Skin of body (tissue), 2 donors: ENCODE data around the gene RPLP1. TPM values are rescaled to one million over a fixed set of nuclear protein-coding genes. Genes with fewer than 3 reads are reported as not detected.

Experiments used
- DNase-seq: peaks from one replicate; lab custom pipeline; 2025; lab: John Stamatoyannopoulos, UW
- total RNA-seq: library from RNA; depleted of rRNA; stranded (reverse); fragments of >200 nt; gene quantifications from one replicate; pipeline ENCODE4 v1.2.3, GENCODE V29; 2014

RPLP1 gene
- total RNA-seq, 1 donor from 2014 or later, result 142 TPM

DNA sequence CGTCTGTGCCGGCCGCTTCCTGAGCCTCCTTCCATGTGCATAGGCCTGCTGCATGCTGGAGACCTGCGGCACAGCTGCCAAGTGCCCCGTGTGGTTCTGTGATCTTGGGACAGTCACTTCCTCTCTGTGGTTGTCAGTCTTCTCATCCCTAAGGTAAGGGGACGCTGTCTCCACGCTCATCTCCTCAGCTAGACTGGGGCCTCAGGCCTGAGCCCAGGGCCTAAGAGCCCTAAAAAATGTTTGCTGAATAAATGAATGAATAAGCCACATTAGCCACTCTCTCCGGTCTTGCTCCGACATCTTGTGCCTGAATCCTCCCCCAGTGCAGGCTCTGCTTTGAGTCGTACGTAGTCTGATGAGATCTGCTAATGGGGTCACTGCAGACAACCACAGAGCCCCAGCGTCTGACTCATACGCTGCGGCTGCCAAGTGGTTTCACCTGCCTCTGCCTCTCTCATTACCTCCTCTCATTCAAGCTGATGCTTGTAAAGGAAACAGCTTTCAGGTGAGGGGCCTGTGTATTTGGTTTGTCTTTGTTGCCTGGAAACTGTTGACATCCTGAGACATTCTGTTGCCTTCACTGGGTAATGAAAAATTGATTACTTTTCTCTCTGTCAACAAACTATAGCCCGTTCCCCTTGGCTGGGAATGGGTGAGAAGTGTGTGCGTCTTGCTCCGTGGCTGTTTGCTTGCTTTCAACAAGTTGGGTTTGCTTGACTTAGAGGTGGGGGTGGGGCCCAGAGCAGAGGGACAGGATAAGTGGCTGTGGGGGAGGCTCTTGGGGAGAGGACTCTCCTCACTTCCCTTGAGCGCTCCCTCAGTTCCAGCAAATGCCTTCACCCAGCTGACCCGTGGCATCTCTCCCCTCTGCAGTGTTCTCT is 15.9 kb downstream of the RPLP1 start:
- DNase-seq, result no peak

DNA sequence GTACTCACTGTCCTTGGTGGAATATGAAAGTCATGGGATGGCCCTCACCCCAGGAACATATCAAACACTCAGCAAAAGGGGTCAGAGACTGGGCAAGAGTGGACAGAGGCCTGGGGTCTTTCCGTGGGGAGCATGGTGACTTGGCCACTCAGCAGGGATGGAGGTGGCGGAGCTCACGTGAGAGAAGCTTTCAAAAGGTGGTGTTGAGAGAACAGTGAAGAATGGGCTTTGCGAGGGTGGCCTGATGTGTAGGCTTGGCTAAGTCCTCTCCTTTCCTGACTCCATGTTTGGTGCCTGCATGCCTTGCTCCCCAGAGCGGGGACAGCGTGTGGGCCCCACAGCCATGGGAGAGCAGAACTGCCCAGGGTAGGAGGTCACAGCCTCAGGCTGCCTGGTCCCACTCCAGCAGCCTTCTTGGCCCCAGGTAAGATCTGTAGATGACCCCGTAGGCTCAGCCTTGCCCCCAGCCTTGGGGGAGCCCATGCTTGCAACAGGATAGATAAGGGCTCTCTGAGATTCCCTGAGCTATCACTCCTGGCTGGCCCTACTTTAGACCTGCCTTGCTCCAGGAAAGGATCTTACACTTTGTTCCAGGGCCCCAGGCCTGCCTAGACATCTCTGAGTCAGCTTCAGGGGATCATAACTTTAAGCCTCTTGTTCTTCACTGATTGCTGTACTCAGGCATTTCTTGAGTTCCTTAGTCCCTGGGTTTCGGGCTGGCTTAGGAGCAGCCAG is 17.0 kb downstream of the RPLP1 start:
- no peak for DNase-seq

DNA sequence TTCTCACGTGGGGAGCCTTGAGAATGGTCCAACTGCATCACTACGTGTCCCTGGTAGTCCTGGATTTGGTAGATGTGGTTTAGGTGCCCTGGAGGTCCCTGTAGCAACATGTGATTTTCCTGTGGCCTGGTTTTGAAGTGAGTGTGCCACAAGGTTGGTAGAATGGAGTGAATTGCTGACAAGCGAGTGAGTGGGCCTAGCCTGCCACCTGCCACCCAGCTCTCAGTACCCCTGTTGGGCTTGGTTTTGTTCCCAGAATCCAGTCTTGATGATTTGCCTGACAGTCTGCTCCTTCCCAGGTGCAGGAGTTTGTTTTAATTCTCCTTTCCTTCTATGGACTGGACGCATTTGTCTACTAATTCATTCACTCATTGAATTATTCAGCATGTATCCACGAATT is 19.4 kb downstream of the RPLP1 start:
- DNase-seq, result no peak

DNA sequence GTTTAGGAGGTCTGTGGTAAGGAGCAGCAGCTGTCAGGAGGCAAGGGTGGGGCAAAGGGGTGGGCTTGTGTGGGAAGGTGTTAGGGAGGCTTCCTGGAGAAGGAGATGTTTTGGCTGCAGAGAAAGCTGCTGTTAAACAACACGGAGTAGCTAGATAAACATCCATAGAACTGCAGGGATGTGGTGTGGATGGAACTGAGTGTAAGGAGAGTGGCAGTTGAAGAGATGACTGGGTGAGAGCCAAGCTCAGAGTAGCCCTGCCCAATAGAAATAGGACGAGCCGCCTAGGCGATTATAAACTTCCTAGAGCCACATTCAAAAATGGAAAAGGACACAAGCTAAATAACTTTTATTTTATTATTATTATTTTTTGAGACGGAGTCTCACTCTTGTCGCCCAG is 19.9 kb downstream of the RPLP1 start:
- no peak for DNase-seq

DNA sequence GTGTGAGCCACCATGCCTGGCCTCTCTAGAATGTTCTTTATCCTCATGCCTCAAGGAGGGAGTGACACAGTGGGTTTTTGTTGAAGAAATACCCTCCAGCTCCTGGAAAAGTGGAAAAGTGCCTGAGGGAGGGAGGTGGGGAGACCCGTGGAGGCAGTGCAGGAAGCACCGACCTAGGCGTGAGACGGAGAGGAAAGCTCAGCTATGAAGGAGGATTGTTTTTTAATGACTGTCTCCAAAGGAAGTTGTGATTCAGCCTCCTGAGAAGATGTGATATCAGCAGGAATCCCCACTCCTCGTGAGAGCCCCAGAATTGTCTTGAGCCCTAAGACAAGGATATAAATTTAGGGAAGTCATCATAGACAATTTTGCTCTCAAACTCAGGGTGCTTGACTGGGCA is 21.7 kb downstream of the RPLP1 start:
- no peak for DNase-seq

DNA sequence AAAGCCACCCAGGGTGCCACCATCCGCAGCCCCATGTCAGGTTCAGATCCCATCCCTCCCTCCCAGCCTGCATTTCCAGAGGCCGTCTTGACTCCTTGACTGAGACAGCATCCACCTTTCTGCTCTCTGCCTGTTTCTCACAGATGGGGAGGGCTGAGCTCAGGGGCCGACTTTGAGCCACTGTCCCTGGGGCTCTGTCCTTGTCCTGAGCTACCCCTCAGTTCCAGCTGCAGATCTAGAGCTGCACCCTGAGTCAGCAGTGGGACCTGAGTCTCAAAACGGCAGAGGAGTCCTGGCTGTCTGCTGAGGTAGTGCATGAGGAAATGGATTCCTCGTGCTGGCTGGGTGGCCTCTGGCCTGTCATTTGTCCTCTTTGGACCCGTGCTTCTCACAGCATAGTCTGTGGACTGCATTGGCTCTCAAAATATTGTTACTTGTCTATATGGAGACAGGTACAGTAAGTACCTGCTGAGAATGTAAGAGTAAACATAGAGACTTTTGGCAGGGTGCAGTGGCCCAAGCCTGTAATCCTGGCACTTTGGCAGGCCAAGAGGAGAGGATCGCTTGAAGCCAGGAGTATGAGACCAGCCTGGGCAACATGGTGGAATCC is 22.3 kb downstream of the RPLP1 start:
- no peak for DNase-seq

DNA sequence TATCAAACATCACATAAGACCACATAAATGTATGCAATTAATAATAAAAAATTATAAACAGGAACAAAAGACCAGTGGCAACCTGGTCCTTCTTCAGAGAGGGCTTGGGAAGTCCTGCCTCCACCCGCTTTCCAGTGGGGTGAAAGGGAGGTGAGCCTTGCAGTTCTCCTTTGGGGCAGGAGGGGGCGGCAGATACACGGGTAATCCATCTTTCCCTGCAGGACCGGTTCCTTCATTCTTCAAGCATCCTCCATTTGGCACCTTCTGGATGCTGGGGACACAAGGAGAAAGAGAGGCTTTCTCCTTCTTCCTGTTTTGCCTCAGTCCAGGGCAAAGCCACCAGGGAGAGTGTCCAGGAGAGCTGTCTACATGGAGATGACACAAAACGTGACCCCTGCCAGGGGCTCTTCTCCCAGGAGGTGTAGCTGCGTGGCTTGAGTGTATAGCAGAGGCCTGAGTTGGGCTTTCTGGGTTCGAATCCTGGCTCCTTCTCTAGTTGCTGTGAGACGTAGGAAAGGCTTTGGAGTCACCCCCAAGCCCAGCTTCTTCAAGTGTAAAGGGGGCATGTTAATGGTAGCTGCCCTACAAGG is 23.2 kb downstream of the RPLP1 start:
- DNase-seq, result peak; percentile 15

DNA sequence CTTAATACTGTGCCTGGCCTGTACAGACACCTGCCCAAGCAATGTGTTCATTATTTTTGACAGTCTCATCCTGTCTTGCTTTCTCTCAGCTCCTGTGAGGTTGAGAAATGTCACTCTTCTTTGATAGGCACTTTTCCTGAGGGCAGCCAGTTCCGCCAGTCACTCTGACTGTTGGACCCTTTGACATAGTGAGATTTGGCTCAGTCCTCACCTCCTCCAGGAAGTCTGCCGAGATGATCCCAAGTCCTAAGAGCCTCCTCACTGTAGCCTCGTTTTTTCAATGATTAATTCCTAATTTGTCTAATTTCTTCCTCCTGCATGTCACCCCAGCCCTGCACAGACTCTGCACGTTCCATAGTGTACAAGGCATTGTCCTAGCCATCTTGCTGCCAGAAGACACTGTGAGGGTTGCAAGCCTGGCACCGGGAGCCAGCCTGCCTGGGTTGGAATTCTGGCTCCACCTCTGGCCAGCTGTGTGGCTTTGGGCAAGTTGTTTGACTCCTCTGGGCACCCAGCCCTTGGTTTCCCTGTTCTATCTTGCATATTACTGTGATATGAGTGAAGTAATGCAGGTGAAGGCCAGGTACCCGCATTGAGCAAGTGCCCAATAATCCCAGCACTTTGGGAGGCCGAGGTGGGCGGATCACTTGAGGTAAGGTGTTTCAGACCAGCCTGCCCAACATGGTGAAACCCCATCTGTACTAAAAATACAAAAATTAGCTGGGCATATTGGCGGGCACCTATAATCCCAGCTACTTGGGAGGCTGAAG is 24.3 kb downstream of the RPLP1 start:
- no peak for DNase-seq

DNA sequence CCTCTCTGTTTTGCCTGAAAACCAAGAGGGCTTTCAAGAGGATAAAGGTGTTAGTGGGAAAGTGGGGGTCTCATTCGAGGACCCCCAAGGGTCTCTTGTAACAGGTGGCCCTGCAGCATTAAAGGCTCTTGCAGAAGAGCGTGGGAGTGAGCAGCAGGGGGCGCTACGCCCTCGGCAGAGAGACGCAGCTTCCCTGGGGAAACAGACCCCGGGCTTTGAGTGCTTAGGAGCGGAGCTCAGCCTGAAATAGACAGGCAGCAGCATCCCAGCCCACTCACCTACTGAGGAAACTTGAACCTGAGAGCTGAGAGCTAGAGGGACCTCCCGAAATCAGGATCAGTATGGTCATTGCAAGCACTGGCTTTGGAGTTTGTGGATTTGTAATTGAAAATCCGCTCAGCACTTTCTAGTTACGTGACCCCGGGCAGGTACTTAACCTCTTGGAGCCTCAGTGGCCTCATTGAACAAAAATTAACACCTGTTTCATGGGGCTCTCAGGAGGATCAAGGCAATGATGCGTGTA is 25.7 kb downstream of the RPLP1 start:
- DNase-seq, result no peak

DNA sequence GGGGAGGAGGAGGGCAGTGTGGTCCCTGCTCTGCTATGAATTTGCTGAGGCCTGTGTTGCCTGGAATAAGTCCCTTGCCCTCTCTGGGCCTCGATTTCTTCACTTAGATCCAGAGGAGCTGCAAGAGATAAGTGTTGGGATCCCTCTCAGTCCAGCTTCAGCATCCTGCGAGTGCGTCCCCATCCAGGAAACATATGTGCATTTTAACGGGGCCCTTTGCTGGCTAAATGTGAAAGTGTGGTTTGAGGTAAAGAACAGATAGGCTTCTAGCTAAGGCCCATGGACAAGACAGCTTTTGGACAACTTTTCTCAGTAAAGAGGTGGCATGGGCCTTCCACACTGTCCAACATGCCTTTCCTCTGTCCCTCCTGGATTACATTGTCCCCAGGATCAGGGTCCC is 26.5 kb downstream of the RPLP1 start:
- DNase-seq, result no peak

DNA sequence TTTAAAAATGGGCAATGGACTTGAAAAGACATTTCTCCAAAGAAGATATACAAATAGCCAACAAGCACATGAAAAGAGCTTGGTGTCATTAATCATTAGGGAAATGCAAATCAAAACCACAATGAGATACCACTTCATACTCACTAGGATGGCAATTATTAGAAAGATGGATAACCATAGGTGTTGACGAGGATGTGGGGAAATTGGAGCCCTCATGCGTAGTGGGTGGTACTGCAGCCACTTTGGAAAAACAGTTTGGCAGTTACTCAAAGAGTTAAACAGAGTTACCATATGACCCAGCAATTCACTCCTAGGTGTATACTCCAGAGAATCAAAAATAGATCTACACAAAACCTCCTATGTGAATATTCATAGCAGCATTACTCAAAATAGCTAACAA is 27.4 kb downstream of the RPLP1 start:
- no peak for DNase-seq

DNA sequence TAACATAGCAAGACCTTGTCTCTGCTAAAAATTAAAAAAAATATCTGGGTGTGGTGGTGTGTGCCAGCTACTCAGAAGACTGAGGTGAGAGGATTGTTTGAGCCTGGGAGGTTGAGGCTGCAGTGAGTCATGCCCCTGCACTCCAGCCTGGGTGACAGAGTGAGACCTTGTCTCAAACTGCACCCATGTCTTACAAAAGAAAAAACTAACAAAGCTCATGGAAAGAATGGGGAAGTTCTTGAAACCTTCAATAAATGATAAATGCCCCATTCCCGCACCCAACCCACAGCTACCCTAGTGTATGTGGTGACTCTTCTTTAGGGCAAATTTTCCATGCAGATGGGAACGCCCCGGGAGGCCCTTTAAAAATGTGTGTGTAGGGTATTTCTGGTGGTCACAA is 28.3 kb downstream of the RPLP1 start:
- no peak for DNase-seq

DNA sequence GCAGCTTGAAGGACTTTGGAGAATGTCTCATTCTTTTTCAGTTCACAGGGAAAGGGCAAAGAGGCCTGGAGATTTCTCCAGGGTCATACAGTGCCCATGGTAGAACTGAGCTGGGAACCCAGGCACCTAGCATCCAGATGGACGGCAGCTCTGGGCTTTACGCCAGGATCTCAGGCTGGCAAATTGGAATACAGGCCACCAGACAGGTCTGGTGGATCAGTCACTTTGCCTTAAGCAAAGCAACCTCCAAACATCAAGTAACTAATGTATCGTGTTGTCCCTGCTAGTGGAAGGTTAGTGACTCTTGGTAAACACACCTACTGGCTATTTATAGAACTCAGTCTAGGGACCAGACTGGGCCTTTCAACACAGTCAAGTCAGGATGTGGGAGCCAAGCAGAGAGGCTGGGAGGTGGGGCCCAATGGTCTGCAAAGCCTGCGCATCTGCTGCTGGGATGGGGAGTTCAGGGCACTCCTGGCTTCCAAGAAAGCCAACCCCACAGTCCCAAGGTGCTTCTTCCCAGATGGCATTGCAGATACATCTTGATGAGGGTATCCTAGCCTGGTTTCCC is 30.2 kb downstream of the RPLP1 start:
- DNase-seq, result no peak

DNA sequence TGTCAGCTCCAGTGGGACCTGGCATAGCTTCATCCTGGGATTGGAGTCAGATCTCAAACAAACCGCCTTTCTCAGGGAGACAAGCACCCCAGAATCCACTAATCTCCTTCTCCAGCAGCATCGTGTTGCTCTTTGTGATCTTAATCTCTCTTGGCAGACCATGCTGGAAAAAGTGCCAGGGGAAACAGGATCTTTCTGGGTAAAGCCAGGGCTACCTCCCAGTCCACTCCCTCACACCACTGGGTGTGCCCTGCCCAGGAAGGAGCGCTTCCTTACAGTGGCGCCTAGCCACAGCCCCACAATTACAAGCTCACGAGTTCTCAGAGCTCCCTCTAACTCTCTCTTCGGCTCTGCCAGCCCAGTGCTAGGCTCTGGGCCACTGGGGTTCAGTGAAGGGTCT is 32.2 kb downstream of the RPLP1 start:
- DNase-seq, result no peak

DNA sequence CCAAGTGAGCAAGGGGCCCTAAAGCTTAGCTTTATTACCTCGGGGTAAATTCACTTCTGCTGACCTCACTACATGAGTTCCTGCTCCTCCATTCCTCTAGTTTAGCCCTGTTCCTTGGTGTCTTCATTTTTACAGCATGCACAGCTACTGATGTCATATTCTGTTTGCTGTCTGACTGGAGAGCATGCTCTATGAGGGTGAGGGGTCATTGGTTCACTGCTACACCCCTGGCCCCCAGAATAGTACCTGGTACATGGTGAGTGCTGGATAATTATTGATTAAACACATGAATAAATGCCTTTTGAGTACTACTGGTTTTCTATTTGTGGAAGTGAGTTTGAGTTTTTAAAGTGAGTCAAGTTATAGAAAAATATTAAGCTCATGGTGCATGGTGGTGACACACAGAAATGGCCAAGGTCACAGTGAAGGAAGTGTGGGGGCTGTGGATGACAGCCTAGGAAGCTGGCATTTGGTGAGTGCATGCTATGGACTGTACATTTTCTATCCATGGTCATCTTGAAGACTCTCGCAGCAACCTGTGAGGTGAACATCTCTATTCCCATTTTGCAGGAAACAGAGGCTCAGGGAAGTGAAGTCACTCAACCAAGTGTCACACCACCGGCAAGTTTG is 34.0 kb downstream of the RPLP1 start:
- no peak for DNase-seq

DNA sequence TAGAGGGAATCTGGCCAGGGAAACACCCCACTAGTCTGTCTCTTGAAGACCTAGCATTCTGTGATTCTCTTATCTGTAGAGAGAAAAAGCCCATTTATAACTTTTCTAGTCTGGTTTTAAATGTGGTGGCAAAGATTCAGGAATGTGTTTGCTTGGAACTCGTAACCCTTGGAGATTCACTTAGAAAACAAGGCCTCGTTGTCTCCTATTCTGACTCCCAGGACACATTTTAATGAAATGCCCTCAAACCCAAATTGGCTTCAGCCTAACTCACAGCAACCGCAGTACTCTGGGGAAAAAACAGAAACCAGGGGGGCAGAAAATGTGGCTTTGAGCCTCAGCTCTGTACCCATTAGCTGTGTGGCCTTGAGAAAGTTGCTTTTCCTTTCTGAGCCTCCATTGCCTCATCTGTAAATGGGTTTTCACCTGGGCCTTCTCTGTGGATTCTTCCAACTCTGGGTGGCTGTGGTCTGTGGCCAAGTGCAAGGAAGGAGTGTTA is 36.5 kb downstream of the RPLP1 start:
- DNase-seq, result peak; percentile 47

DNA sequence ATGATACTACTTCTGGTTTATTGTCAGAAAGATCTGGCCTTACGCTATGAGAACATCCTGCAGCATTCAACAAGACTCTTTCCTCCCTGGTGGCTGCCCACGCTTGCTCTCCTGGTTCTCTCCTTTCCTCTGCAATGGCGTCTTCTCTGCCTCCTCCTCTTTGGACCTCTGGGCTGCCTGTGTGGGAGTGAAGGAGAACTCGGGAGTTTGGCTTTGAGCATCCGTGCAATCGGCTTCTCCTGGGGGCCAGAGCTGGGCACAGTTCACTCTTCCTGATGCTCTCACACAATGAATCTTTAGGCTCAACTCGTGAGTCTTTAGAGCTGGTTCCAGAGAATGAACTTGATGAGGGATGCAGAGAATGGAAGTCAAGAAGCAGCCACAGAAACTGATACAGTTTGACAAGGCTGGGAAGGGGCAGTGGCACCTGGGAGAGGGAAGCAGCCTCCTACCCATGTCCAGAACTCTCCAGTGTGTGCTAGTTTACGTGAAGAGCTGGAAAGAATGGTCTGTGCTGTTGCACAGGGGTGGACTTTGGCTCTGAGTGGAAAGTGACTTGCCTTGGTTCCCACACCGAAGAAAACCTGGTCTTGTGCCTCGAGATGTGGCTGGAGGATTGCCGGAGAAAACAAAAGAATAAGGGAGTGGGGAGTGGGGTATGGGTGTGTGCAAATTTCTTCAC is 37.9 kb downstream of the RPLP1 start:
- no peak for DNase-seq

DNA sequence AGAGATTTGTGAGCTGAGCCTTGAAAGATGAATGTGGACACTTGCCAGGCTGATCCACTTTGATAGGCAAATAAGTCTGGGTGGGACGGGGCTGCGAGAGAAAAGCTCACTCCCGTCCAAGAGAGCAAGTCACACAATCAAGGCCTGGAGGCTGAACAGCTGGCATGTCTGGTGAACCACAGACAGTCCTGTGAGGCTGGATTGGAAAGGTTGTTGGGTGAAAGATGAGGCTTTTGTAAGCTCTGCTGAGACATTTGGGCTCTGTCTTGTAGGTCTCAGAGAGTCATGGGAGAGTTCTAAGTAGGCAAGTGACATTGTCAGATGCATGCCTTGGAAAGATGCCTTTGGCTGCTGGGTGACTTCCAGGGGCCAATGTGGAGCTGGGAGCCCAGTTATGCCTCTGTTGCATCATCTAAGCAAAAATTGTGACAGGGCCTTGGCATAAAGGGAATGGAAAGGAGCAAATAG is 38.5 kb downstream of the RPLP1 start:
- DNase-seq, result peak; percentile 57

DNA sequence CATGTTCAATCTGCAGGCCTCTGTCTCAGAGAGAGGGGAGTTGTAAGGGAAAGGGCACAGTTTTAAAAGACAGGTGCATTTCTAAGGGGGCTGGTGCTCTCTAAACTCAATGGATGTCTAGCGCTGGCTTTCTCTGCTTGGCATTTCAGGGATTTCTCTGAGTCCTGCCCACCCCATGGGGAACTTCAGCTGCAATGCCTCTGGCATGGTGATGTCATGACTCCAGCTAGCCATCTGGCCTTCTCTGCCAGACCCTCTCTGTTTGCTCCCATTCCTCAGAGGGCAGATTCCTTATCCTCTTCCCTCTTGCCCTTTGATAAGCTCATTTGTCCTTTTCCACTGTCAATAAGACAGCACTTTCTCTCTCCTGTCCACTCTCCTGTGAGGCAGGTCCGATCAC is 40.8 kb downstream of the RPLP1 start:
- DNase-seq, result no peak
